Astrocyte of the spinal cord (primary cell): ENCODE results near the gene HSPB9.

ENCODE experiments used
- DNase-seq: peaks from one replicate; pipeline ENCODE4 v3.0.0; 2011; ENCODE audit warnings: low read depth, low spot score
- H3K4me3 ChIP-seq: 2 replicates; pipeline ENCODE4 v1.5.1; 2011; ENCODE audit warnings: low read depth, mild to moderate bottlenecking, low read length, moderate library complexity
- CTCF ChIP-seq: IDR thresholded peaks from 2 replicates; pipeline ENCODE4 v1.5.1; 2012; ENCODE audit warnings: low read depth, mild to moderate bottlenecking, low read length, inconsistent platforms
- in situ Hi-C: cut with HindIII; loops from 2 replicates; pipeline ENCODE4 v1.10.0; 2017; ENCODE audit warnings: low sequenced_read_pairs

Gene HSPB9

GRCh38 chr17:42163696-42164407, 41.2 kb downstream of the HSPB9 start:
- DNase-seq, result no peak
- no peak for TF ChIP-seq CTCF
- no peak overlapping the region for H3K4me3 ChIP-seq
- in situ Hi-C loops, result no loop called here

DNA sequence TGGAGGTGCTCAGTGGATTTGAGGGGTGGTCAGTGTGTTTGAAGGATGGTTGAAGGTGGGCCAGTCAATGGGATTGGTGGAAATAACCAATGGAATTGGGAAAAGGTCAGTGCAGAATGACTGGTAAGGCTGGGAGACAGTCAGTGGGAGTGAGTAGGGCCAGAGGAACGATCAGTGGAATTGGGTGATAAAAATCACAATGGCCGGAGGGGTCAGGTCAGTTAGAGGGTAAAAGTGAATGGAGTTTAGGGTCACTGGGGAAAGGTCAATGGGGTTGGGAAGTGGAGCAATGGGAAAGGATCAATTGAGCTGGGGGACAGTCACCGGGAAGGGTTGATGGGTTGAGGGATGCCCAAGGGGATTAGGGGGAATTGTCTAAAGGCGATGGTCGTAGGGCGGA, 43.1 kb downstream of the HSPB9 start:
- no peak overlapping the region for H3K4me3 ChIP-seq
- in situ Hi-C loops, result no loop called here
- no peak for DNase-seq
- no peak for TF ChIP-seq CTCF

- in situ Hi-C loops, result no loop called here
- no peak for TF ChIP-seq CTCF
Measured at GRCh38 chr17:42166196-42166763, 43.7 kb downstream of the HSPB9 start.

GRCh38 chr17:42167807-42168206, 45.2 kb downstream of the HSPB9 start:
- in situ Hi-C loops, result no loop called here
- no peak overlapping the region for H3K4me3 ChIP-seq
- TF ChIP-seq CTCF, result no peak

More at GRCh38 chr17:42166196-42166763, 43.7 kb downstream of the HSPB9 start:
- no peak overlapping the region for H3K4me3 ChIP-seq
- no peak for DNase-seq

DNA sequence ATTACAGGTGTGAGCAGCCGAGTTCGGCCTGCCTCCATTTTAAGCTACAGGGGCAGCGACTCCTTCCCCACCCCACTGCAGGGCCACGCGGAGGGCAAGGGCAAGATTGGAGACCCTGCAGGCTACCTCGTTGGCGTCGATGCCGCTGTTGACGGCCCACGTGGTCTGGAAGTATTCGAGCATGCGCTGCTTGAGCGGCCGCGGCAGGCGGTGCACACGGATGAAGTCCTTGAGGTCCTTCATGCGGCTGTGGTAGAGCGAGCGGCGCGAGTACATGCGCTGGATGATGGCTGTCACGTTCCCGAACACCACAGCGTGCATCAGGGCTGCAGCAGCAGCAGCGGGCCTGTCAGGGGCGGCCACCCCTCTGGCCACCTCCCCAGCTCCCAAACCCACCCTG, 46.7 kb downstream of the HSPB9 start:
- DNase-seq, result no peak
- H3K4me3 ChIP-seq, result no peak overlapping the region
- TF ChIP-seq CTCF, result no peak
- in situ Hi-C loops, result no loop called here

More at GRCh38 chr17:42167807-42168206, 45.2 kb downstream of the HSPB9 start:
- no peak for DNase-seq

GRCh38 chr17:42171831-42172230, 49.2 kb downstream of the HSPB9 start:
- H3K4me3 ChIP-seq, result no peak overlapping the region
- no peak for DNase-seq
- in situ Hi-C loops, result no loop called here
- no peak for TF ChIP-seq CTCF
